Fibroblast of lung (primary cell): ENCODE results near the gene ZNF354C.

Experiments
- EZH2 ChIP-seq: IDR thresholded peaks from 2 replicates; pipeline ENCODE4 v1.5.1; 2012; ENCODE audit warnings: low read length, control low read depth, mild to moderate bottlenecking; ENCODE audit errors: missing control alignments
- TF ChIP-seq, protein P1 (sequence below), 2 donors: IDR thresholded peaks in 1 of 2; conservative IDR thresholded peaks in 1 of 2; 1 replicate in 1 of 2; 2 replicates in 1 of 2; pipeline ENCODE4 v1.5.1; 2011 to 2012; ENCODE audit warnings: low read length in 2 of 2, control low read depth in 1 of 2, inconsistent platforms in 1 of 2, low read depth in 1 of 2, mild to moderate bottlenecking in 1 of 2

DNA sequence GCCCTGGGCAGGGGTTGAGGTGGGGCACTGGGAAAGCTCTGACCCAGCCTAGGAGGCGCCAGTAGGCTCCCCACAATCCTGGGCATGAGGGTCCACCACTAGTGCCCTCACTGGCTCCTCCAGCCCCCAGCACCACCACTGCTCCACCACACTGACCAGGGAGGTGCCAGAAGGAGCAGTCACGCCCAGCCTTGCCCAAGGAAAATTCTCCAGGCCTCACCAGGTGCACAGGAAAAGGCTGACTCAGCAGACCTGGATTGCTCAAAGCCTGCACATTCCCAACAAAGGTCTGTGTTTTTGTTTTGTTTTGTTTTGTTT, 62.9 kb downstream of the ZNF354C start:
- TF ChIP-seq, protein P1, sequence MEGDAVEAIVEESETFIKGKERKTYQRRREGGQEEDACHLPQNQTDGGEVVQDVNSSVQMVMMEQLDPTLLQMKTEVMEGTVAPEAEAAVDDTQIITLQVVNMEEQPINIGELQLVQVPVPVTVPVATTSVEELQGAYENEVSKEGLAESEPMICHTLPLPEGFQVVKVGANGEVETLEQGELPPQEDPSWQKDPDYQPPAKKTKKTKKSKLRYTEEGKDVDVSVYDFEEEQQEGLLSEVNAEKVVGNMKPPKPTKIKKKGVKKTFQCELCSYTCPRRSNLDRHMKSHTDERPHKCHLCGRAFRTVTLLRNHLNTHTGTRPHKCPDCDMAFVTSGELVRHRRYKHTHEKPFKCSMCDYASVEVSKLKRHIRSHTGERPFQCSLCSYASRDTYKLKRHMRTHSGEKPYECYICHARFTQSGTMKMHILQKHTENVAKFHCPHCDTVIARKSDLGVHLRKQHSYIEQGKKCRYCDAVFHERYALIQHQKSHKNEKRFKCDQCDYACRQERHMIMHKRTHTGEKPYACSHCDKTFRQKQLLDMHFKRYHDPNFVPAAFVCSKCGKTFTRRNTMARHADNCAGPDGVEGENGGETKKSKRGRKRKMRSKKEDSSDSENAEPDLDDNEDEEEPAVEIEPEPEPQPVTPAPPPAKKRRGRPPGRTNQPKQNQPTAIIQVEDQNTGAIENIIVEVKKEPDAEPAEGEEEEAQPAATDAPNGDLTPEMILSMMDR (conservative IDR thresholded peaks at IDR 0.05 in 1 of 2, IDR thresholded peaks at IDR 0.05 in 1 of 2; ENCODE audit: low read depth in 1 of 2, low read length in 2 of 2): no peak
- TF ChIP-seq EZH2: no peak
